ENCODE results near the gene RPL35A. TPM values are rescaled to one million over a fixed set of nuclear protein-coding genes. Genes with fewer than 3 reads are reported as not detected.

Gene RPL35A
- total RNA-seq, 1 experiment from 2014 or later, result 1,457 TPM

Other genes starting within 250 kb of the RPL35A start
- gene RUBCN, start 213.3 kb upstream of the RPL35A start, total RNA-seq (2014; rRNA removed; shearing (Covaris generic)), result 6.3 and 7.5 TPM in 2 replicates
- gene FYTTD1, start 200.3 kb upstream of the RPL35A start, total RNA-seq (2014; rRNA removed; shearing (Covaris generic)), result 35.9 and 53.1 TPM in 2 replicates
- gene LRCH3, start 158.9 kb upstream of the RPL35A start, total RNA-seq (2014; rRNA removed; shearing (Covaris generic)), result 15.9 and 21.9 TPM in 2 replicates
- gene LMLN, start 10.0 kb downstream of the RPL35A start, total RNA-seq (2014; rRNA removed; shearing (Covaris generic)), result 5.5 and 6.1 TPM in 2 replicates

Data from H4 (cell line).